ENCODE results near the gene PRAME. TPM values are rescaled to one million over a fixed set of nuclear protein-coding genes. Genes with fewer than 3 reads are reported as not detected.

Gene PRAME
- total RNA-seq, 1 donor from 2014 or later, result not detected

GRCh38 chr22:22554587-22555284 is 4.3 kb downstream of the PRAME start:
- TF ChIP-seq CTCF (IDR thresholded peaks at IDR 0.05), result no peak
- no peak overlapping the region for H3K4me3 Mint-ChIP-seq (ENCODE audit: unreplicated experiment)
- H3K9me3 Mint-ChIP-seq (ENCODE audit: low read depth), result no peaks in the 10 kb centered on the region
- H3K27me3 Mint-ChIP-seq (ENCODE audit: low read depth), result peaks cover 22% of the 10 kb centered on the region
- no peaks in the 10 kb centered on the region for H3K36me3 Mint-ChIP-seq (ENCODE audit: low read depth)
- no peak overlapping the region for H3K27ac Mint-ChIP-seq (ENCODE audit: unreplicated experiment)
- no peak for DNase-seq (ENCODE audit: low spot score)
- no peaks in the 10 kb centered on the region for H3K4me1 Mint-ChIP-seq (ENCODE audit: low read depth)

- peaks cover 25% of the 10 kb centered on the region for H3K27me3 Mint-ChIP-seq (ENCODE audit: low read depth)
These were observed 5.1 kb downstream of the PRAME start for GRCh38 chr22:22553735-22554586.

GRCh38 chr22:22553141-22553540 is 5.9 kb downstream of the PRAME start:
- H3K4me1 Mint-ChIP-seq (ENCODE audit: low read depth), result no peaks in the 10 kb centered on the region
- no peak for TF ChIP-seq CTCF (IDR thresholded peaks at IDR 0.05)
- DNase-seq (ENCODE audit: low spot score), result no peak
- no peaks in the 10 kb centered on the region for H3K9me3 Mint-ChIP-seq (ENCODE audit: low read depth)
- no peaks in the 10 kb centered on the region for H3K36me3 Mint-ChIP-seq (ENCODE audit: low read depth)
- H3K27ac Mint-ChIP-seq (ENCODE audit: unreplicated experiment), result no peak overlapping the region
- H3K4me3 Mint-ChIP-seq (ENCODE audit: unreplicated experiment), result no peak overlapping the region
- H3K27me3 Mint-ChIP-seq (ENCODE audit: low read depth), result peaks cover 25% of the 10 kb centered on the region

More at GRCh38 chr22:22553735-22554586, 5.1 kb downstream of the PRAME start:
- no peaks in the 10 kb centered on the region for H3K36me3 Mint-ChIP-seq (ENCODE audit: low read depth)
- no peaks in the 10 kb centered on the region for H3K9me3 Mint-ChIP-seq (ENCODE audit: low read depth)
- H3K4me3 Mint-ChIP-seq (ENCODE audit: unreplicated experiment), result no peak overlapping the region
- TF ChIP-seq CTCF (IDR thresholded peaks at IDR 0.05), result no peak
- no peaks in the 10 kb centered on the region for H3K4me1 Mint-ChIP-seq (ENCODE audit: low read depth)
- DNase-seq (ENCODE audit: low spot score), result no peak
- no peak overlapping the region for H3K27ac Mint-ChIP-seq (ENCODE audit: unreplicated experiment)

GRCh38 chr22:22552630-22553029 is 6.4 kb downstream of the PRAME start:
- no peak for TF ChIP-seq CTCF (IDR thresholded peaks at IDR 0.05)
- H3K9me3 Mint-ChIP-seq (ENCODE audit: low read depth), result no peaks in the 10 kb centered on the region
- H3K36me3 Mint-ChIP-seq (ENCODE audit: low read depth), result no peaks in the 10 kb centered on the region
- DNase-seq (ENCODE audit: low spot score), result no peak
- H3K27ac Mint-ChIP-seq (ENCODE audit: unreplicated experiment), result no peak overlapping the region
- no peak overlapping the region for H3K4me3 Mint-ChIP-seq (ENCODE audit: unreplicated experiment)
- no peaks in the 10 kb centered on the region for H3K4me1 Mint-ChIP-seq (ENCODE audit: low read depth)
- peaks cover 28% of the 10 kb centered on the region for H3K27me3 Mint-ChIP-seq (ENCODE audit: low read depth)

- Mint-ChIP-seq H3K27ac (ENCODE audit: unreplicated experiment) (no peak overlapping the region), H3K27me3 (ENCODE audit: low read depth) (peaks cover 29% of the 10 kb centered on the region), H3K4me1 (ENCODE audit: low read depth) (no peaks in the 10 kb centered on the region), H3K4me3 (ENCODE audit: unreplicated experiment) (no peak overlapping the region), H3K36me3 (ENCODE audit: low read depth) (no peaks in the 10 kb centered on the region), H3K9me3 (ENCODE audit: low read depth) (no peaks in the 10 kb centered on the region)
- no peak for DNase-seq (ENCODE audit: low spot score)
- no peak for TF ChIP-seq CTCF (IDR thresholded peaks at IDR 0.05)
These were observed 8.2 kb downstream of the PRAME start for GRCh38 chr22:22550789-22551434.

Data from chondrocyte (in vitro differentiated cells).